K562 (cell line): Measurements from ENCODE around the gene BBS1. TPM values are rescaled to one million over a fixed set of nuclear protein-coding genes. Genes with fewer than 3 reads are reported as not detected.

Experiments used
- GTF2A2 ChIP-seq: IDR thresholded peaks from 2 replicates; pipeline ENCODE4 v1.6.1; 2016; ENCODE audit warnings: mild to moderate bottlenecking, missing genetic modification characterization, missing compliant biosample characterization
- PCBP2 ChIP-seq: fragments of 200-400 bp; formaldehyde crosslinking; IDR thresholded peaks from 2 replicates; pipeline ENCODE4 v1.6.1; 2018; ENCODE audit warnings: low read length, low read depth, mild to moderate bottlenecking, moderate library complexity; ENCODE audit not compliant: poor library complexity, severe bottlenecking
- ZBTB7A ChIP-seq: IDR thresholded peaks from 2 replicates; pipeline ENCODE4 v1.6.1; 2011; ENCODE audit warnings: low read depth, mild to moderate bottlenecking, low read length, moderate library complexity, borderline replicate concordance; ENCODE audit not compliant: control insufficient read depth
- ZNF124 ChIP-seq: sonication (generic); formaldehyde crosslinking; IDR thresholded peaks from 2 replicates; pipeline ENCODE4 v1.8.1; 2022; ENCODE audit warnings: missing genetic modification reagents
- ZNF143 ChIP-seq: sonication (generic); formaldehyde crosslinking; IDR thresholded peaks from 2 replicates; pipeline ENCODE4 v1.9.0; 2022; ENCODE audit warnings: mild to moderate bottlenecking, missing genetic modification reagents
- polyA plus RNA-seq, 8 experiments: library from polyadenylated mRNA; depleted of rRNA in 4 of 8; stranded (reverse) in 5 of 8; unstranded in 3 of 8; fragments of >200 nt; fragmentation: Nextera tagmentation in 2 of 8; fragmentation: Illumina TruSeq in 1 of 8; extraction: Ambion mirVana in 2 of 8; extraction: Trizol in 1 of 8; gene quantifications; 2 replicates each; pipeline versions ENCODE4 v1.2.1 to v1.2.3, GENCODE V29; 2011 to 2014; ENCODE audit warnings: inconsistent platforms in 1 of 8, missing spikeins in 1 of 8
- total RNA-seq, 7 experiments: library from RNA; depleted of rRNA in 6 of 7; stranded (reverse); fragments of >200 nt in 6 of 7; fragmentation: Illumina TruSeq in 2 of 7; extraction: Trizol in 2 of 7; gene quantifications; 2 replicates each; pipeline versions ENCODE4 v1.2.1 to v1.2.3, GENCODE V29; 2011 to 2021; ENCODE audit warnings: low replicate concordance in 1 of 7
- TF ChIP-seq, protein P1 (sequence below): fragments of 450-650 bp; IDR thresholded peaks from 2 replicates; pipeline ENCODE4 v1.6.1; 2017; ENCODE audit warnings: antibody characterized with exemption, mild to moderate bottlenecking
- TF ChIP-seq, protein P2 (sequence below), 2 experiments: fragments of 450-650 bp; IDR thresholded peaks; 2 replicates each; pipeline ENCODE4 v1.6.1; 2016
- TF ChIP-seq, protein P3 (sequence below): fragments of 200-800 bp; sonication (Bioruptor generic); IDR thresholded peaks from 2 replicates; pipeline ENCODE4 v1.6.1; 2017; ENCODE audit warnings: missing genetic modification characterization, missing compliant biosample characterization

BBS1 gene
- total and polyA plus RNA-seq, 9 of the 15 experiments (the other 6 are each of a cell fraction or from before 2014, with no cell fraction given), result 9.0 to 19.8 (median 12.1) TPM

GRCh38 chr11:66546966-66547661 lies 36.7 kb downstream of the BBS1 start (continued):
- TF ChIP-seq, protein P1, sequence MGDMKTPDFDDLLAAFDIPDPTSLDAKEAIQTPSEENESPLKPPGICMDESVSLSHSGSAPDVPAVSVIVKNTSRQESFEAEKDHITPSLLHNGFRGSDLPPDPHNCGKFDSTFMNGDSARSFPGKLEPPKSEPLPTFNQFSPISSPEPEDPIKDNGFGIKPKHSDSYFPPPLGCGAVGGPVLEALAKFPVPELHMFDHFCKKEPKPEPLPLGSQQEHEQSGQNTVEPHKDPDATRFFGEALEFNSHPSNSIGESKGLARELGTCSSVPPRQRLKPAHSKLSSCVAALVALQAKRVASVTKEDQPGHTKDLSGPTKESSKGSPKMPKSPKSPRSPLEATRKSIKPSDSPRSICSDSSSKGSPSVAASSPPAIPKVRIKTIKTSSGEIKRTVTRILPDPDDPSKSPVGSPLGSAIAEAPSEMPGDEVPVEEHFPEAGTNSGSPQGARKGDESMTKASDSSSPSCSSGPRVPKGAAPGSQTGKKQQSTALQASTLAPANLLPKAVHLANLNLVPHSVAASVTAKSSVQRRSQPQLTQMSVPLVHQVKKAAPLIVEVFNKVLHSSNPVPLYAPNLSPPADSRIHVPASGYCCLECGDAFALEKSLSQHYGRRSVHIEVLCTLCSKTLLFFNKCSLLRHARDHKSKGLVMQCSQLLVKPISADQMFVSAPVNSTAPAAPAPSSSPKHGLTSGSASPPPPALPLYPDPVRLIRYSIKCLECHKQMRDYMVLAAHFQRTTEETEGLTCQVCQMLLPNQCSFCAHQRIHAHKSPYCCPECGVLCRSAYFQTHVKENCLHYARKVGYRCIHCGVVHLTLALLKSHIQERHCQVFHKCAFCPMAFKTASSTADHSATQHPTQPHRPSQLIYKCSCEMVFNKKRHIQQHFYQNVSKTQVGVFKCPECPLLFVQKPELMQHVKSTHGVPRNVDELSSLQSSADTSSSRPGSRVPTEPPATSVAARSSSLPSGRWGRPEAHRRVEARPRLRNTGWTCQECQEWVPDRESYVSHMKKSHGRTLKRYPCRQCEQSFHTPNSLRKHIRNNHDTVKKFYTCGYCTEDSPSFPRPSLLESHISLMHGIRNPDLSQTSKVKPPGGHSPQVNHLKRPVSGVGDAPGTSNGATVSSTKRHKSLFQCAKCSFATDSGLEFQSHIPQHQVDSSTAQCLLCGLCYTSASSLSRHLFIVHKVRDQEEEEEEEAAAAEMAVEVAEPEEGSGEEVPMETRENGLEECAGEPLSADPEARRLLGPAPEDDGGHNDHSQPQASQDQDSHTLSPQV, result no peak
- no peak for TF ChIP-seq GTF2A2
- peak; percentile 60 for TF ChIP-seq ZBTB7A
- TF ChIP-seq, protein P2, sequence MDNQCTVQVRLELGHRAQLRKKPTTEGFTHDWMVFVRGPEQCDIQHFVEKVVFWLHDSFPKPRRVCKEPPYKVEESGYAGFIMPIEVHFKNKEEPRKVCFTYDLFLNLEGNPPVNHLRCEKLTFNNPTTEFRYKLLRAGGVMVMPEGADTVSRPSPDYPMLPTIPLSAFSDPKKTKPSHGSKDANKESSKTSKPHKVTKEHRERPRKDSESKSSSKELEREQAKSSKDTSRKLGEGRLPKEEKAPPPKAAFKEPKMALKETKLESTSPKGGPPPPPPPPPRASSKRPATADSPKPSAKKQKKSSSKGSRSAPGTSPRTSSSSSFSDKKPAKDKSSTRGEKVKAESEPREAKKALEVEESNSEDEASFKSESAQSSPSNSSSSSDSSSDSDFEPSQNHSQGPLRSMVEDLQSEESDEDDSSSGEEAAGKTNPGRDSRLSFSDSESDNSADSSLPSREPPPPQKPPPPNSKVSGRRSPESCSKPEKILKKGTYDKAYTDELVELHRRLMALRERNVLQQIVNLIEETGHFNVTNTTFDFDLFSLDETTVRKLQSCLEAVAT (IDR thresholded peaks at IDR 0.05), result no peak
- TF ChIP-seq, protein P3, sequence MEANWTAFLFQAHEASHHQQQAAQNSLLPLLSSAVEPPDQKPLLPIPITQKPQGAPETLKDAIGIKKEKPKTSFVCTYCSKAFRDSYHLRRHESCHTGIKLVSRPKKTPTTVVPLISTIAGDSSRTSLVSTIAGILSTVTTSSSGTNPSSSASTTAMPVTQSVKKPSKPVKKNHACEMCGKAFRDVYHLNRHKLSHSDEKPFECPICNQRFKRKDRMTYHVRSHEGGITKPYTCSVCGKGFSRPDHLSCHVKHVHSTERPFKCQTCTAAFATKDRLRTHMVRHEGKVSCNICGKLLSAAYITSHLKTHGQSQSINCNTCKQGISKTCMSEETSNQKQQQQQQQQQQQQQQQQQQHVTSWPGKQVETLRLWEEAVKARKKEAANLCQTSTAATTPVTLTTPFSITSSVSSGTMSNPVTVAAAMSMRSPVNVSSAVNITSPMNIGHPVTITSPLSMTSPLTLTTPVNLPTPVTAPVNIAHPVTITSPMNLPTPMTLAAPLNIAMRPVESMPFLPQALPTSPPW, result no peak
- no peak for TF ChIP-seq PCBP2
- no peak for TF ChIP-seq ZNF124
- no peak for TF ChIP-seq ZNF143 (CRISPR knock-in tag)
